HL-60 (cell line): ENCODE measurements around the gene LY9.

Experiments used
- GABPA ChIP-seq: IDR thresholded peaks from 2 replicates; pipeline ENCODE4 v1.6.1; 2012; ENCODE audit warnings: low read depth
- TF ChIP-seq, protein P1 (sequence below): IDR thresholded peaks from one replicate; pipeline ENCODE4 v1.5.1; 2011; ENCODE audit warnings: low read length, control low read depth, inconsistent platforms; ENCODE audit not compliant: insufficient read depth
- TF ChIP-seq, protein P2 (sequence below): IDR thresholded peaks from 2 replicates; pipeline ENCODE4 v1.6.1; 2012; ENCODE audit warnings: low read depth; ENCODE audit not compliant: insufficient replicate concordance

DNA sequence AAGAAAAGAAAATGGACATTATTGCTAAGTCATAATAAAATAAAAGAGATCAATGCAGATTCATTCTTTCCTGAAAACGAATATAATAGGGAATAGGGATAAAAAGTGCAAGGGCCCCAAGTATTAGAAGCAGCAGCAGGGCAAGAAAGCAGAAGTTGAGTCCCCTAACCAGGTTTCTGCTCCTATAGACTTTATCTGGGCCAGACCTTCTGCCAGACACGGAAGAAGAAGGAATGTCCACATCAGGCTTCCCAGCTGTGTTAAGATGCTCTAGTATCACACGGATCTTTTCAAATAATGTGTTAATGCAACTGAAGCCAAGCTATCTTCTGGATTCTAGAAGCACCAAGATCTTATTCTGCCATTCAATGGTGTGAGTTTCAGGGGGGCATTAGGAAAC, 39.8 kb downstream of the LY9 start:
- TF ChIP-seq, protein P1, sequence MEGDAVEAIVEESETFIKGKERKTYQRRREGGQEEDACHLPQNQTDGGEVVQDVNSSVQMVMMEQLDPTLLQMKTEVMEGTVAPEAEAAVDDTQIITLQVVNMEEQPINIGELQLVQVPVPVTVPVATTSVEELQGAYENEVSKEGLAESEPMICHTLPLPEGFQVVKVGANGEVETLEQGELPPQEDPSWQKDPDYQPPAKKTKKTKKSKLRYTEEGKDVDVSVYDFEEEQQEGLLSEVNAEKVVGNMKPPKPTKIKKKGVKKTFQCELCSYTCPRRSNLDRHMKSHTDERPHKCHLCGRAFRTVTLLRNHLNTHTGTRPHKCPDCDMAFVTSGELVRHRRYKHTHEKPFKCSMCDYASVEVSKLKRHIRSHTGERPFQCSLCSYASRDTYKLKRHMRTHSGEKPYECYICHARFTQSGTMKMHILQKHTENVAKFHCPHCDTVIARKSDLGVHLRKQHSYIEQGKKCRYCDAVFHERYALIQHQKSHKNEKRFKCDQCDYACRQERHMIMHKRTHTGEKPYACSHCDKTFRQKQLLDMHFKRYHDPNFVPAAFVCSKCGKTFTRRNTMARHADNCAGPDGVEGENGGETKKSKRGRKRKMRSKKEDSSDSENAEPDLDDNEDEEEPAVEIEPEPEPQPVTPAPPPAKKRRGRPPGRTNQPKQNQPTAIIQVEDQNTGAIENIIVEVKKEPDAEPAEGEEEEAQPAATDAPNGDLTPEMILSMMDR: no peak
- TF ChIP-seq GABPA: no peak
- TF ChIP-seq, protein P2, sequence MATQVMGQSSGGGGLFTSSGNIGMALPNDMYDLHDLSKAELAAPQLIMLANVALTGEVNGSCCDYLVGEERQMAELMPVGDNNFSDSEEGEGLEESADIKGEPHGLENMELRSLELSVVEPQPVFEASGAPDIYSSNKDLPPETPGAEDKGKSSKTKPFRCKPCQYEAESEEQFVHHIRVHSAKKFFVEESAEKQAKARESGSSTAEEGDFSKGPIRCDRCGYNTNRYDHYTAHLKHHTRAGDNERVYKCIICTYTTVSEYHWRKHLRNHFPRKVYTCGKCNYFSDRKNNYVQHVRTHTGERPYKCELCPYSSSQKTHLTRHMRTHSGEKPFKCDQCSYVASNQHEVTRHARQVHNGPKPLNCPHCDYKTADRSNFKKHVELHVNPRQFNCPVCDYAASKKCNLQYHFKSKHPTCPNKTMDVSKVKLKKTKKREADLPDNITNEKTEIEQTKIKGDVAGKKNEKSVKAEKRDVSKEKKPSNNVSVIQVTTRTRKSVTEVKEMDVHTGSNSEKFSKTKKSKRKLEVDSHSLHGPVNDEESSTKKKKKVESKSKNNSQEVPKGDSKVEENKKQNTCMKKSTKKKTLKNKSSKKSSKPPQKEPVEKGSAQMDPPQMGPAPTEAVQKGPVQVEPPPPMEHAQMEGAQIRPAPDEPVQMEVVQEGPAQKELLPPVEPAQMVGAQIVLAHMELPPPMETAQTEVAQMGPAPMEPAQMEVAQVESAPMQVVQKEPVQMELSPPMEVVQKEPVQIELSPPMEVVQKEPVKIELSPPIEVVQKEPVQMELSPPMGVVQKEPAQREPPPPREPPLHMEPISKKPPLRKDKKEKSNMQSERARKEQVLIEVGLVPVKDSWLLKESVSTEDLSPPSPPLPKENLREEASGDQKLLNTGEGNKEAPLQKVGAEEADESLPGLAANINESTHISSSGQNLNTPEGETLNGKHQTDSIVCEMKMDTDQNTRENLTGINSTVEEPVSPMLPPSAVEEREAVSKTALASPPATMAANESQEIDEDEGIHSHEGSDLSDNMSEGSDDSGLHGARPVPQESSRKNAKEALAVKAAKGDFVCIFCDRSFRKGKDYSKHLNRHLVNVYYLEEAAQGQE: no peak
